ENCODE measurements around the gene KREMEN1. TPM values are rescaled to one million over a fixed set of nuclear protein-coding genes. Genes with fewer than 3 reads are reported as not detected.

The KREMEN1 gene
- total RNA-seq, 1 donor from 2014 or later = 20.5 TPM

DNA sequence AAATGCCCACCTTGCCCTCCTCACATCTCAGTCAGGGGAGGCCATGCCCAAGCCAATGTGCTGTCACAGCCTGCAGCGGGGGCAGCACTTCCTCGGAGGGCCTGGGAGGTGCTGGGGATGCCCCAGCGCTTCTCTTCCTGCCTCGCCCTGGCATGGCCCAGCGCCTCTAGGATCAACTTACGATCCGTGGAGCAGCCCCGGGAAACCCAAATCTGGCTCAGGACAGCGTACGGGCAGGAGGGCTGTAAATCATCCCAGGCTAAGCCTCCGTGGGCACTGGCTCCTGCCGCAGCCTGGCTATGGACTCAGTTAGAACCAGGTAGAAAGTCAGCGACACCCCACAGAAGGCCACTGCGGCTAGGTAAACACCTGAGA is 71.9 kb downstream of the KREMEN1 start:
- Mint-ChIP-seq H3K4me1 (ENCODE audit: low read depth, unreplicated experiment) (peaks cover 19% of the 10 kb centered on the region), H3K36me3 (ENCODE audit: unreplicated experiment) (no peaks in the 10 kb centered on the region), H3K4me3 (ENCODE audit: unreplicated experiment) (no peak overlapping the region), H3K9me3 (ENCODE audit: unreplicated experiment) (peaks cover 3% of the 10 kb centered on the region), H3K27me3 (ENCODE audit: unreplicated experiment) (peaks cover 6% of the 10 kb centered on the region), H3K27ac (ENCODE audit: unreplicated experiment) (no peak overlapping the region)
- TF ChIP-seq, protein P1, sequence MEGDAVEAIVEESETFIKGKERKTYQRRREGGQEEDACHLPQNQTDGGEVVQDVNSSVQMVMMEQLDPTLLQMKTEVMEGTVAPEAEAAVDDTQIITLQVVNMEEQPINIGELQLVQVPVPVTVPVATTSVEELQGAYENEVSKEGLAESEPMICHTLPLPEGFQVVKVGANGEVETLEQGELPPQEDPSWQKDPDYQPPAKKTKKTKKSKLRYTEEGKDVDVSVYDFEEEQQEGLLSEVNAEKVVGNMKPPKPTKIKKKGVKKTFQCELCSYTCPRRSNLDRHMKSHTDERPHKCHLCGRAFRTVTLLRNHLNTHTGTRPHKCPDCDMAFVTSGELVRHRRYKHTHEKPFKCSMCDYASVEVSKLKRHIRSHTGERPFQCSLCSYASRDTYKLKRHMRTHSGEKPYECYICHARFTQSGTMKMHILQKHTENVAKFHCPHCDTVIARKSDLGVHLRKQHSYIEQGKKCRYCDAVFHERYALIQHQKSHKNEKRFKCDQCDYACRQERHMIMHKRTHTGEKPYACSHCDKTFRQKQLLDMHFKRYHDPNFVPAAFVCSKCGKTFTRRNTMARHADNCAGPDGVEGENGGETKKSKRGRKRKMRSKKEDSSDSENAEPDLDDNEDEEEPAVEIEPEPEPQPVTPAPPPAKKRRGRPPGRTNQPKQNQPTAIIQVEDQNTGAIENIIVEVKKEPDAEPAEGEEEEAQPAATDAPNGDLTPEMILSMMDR (IDR thresholded peaks at IDR 0.05; ENCODE audit: partially characterized antibody, unreplicated experiment) = no peak
- DNase-seq = no peak

DNA sequence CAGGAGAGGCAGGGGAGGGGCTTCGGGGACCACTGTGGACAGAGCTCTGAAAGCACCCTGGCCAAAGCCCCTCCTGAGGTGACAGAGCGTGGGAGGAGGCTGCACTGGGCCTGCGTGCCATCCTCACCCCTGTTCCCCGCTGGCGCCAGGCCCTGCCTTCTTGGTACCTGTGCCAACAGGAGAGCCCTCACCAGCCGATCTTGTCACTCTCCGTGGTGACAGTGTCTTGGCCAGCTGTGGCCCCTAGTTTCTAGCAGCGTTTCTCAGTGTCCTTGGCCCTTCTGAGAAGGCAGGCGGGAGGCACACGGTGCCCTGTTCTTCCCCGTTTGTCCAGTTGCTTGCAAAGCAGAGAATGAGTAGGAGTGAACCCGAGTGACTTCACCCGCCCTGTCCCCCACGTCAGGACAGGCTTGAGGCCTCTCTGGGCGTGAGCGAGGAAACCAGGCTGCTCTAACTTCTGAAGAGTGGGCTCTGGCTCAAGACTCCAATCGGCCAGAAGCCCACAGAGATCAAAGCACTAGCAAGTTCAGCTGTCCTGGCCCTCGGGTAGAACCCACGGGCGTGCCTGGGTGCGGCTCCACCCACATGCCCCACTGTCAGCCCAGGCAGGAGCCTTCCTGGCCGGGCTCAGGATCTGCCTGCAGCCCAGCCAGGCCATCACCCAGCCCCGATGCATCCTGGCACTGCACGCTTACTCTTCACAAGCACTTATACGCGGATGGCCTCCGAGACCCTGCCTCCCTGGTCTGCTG is 72.7 kb downstream of the KREMEN1 start:
- H3K27me3 Mint-ChIP-seq (ENCODE audit: unreplicated experiment) = peaks cover 6% of the 10 kb centered on the region
- no peak for DNase-seq
- H3K27ac Mint-ChIP-seq (ENCODE audit: unreplicated experiment) = no peak overlapping the region
- peaks cover 3% of the 10 kb centered on the region for H3K9me3 Mint-ChIP-seq (ENCODE audit: unreplicated experiment)
- TF ChIP-seq, protein P1 (IDR thresholded peaks at IDR 0.05; ENCODE audit: partially characterized antibody, unreplicated experiment) = no peak
- no peak overlapping the region for H3K4me3 Mint-ChIP-seq (ENCODE audit: unreplicated experiment)
- no peaks in the 10 kb centered on the region for H3K36me3 Mint-ChIP-seq (ENCODE audit: unreplicated experiment)
- H3K4me1 Mint-ChIP-seq (ENCODE audit: low read depth, unreplicated experiment) = peaks cover 17% of the 10 kb centered on the region

DNA sequence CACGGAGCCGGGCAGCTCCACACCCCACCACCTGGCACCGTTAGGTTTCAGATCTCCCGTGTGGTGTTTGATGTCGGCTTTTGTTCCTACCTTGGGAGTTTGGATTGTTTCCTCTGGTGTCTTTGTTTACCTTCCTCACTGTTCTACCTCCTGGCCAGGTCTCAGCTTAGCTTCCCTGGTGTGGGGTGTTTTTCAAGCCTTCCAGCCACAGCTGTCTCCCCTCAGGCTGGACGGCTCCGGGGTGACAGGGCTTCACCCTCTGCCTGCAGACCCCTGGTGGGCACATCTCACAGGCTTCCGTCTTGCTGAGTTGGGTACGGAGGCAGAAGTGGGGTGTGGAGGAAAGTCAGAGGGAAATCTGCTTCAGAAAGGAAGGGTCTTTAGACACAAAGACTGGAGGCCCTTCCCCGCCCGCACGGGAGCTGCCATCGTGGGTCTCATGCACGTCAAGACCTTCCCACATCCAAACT is 73.3 kb downstream of the KREMEN1 start:
- H3K4me1 Mint-ChIP-seq (ENCODE audit: low read depth, unreplicated experiment) = peaks cover 17% of the 10 kb centered on the region

DNA sequence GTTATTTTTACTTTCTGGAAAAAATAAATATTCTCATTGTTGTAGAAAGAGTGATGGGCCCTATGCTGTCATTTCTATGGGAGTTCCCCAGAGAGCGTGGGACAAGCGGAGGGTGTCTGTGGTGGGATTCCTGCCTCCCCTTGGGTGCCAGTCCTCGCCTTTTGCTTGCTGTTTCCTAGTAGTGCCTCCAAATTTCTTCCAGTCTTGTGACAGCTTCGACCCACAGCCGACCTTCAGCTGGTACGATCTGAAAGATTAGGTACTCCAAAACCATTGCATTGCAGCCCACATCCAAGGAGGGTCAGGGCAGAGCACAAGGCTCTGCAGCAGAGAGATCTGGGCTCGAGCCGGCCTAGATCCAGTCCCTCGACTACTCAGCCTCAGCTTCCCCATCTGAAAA is 73.9 kb downstream of the KREMEN1 start:
- no peak for DNase-seq
- TF ChIP-seq, protein P1 (IDR thresholded peaks at IDR 0.05; ENCODE audit: partially characterized antibody, unreplicated experiment) = no peak
- Mint-ChIP-seq H3K36me3 (ENCODE audit: unreplicated experiment) (no peaks in the 10 kb centered on the region), H3K27ac (ENCODE audit: unreplicated experiment) (no peak overlapping the region), H3K9me3 (ENCODE audit: unreplicated experiment) (peaks cover 3% of the 10 kb centered on the region), H3K4me1 (ENCODE audit: low read depth, unreplicated experiment) (peaks cover 17% of the 10 kb centered on the region), H3K27me3 (ENCODE audit: unreplicated experiment) (peaks cover 6% of the 10 kb centered on the region), H3K4me3 (ENCODE audit: unreplicated experiment) (no peak overlapping the region)

More for the DNA sequence above, 73.3 kb downstream of the KREMEN1 start:
- Mint-ChIP-seq H3K36me3 (ENCODE audit: unreplicated experiment) (no peaks in the 10 kb centered on the region), H3K27ac (ENCODE audit: unreplicated experiment) (no peak overlapping the region), H3K4me3 (ENCODE audit: unreplicated experiment) (no peak overlapping the region), H3K27me3 (ENCODE audit: unreplicated experiment) (peaks cover 6% of the 10 kb centered on the region), H3K9me3 (ENCODE audit: unreplicated experiment) (peaks cover 3% of the 10 kb centered on the region)
- TF ChIP-seq, protein P1 (IDR thresholded peaks at IDR 0.05; ENCODE audit: partially characterized antibody, unreplicated experiment) = no peak
- DNase-seq = no peak

DNA sequence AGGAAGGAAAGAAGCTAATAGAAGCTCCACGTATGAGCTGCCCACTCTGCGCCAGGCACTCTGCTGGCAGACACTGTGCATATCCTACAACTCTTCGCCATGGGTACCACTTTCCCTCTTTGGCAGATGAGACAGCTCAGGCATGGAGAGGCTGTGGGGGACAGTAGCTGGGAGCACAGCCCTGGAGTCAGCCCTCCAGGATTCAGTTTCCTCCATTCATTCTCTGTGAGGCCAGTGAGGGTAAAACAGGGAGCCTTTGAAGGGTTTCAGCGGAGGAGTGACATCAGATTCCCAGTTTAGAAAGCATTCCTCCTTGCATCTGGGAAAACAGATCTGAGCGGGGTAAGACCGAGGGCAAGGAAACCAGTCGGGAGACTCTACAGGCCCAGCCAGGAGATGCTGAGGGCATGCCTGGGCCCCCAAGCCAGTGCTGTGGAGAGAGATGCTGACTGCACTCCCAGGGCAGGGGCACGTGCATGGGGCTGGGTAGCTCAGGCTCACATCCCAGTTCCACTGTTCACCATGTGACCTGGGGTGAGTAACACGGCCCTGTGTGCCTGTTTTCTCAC is 74.6 kb downstream of the KREMEN1 start:
- peaks cover 3% of the 10 kb centered on the region for H3K9me3 Mint-ChIP-seq (ENCODE audit: unreplicated experiment)
- no peak for DNase-seq
- no peaks in the 10 kb centered on the region for H3K36me3 Mint-ChIP-seq (ENCODE audit: unreplicated experiment)
- peaks cover 20% of the 10 kb centered on the region for H3K4me1 Mint-ChIP-seq (ENCODE audit: low read depth, unreplicated experiment)
- peaks cover 5% of the 10 kb centered on the region for H3K27me3 Mint-ChIP-seq (ENCODE audit: unreplicated experiment)
- H3K4me3 Mint-ChIP-seq (ENCODE audit: unreplicated experiment) = no peak overlapping the region
- H3K27ac Mint-ChIP-seq (ENCODE audit: unreplicated experiment) = no peak overlapping the region
- TF ChIP-seq, protein P1 (IDR thresholded peaks at IDR 0.05; ENCODE audit: partially characterized antibody, unreplicated experiment) = no peak
